ENCODE data around the gene NKRF. TPM values are rescaled to one million over a fixed set of nuclear protein-coding genes. Genes with fewer than 3 reads are reported as not detected.
"Not testable (repeated sequence)": the region's sequence is repeated elsewhere in the genome, so short reads cannot be mapped to it uniquely, and the experiment has no call there.

NKRF gene
- total and polyA plus RNA-seq, 7 donors = 3.6 to 8.1 (median 6.0) TPM

GRCh38 chrX:119640731-119641170 is 34.5 kb upstream of the NKRF start:
- no peak for ATAC-seq
- intact Hi-C loops (cut with DNase I) = no loop called here

GRCh38 chrX:119638725-119639471 is 32.7 kb upstream of the NKRF start:
- intact Hi-C loops (cut with DNase I) = no loop called here
- Histone ChIP-seq H3K4me3 (no peak overlapping the region), H3K27ac (no peak overlapping the region), H3K4me1 (no peaks in the 10 kb centered on the region), H3K36me3 (ENCODE audit: insufficient read depth in 1 of 2, low read depth in 1 of 2) (no peaks in the 10 kb centered on the region), H3K27me3 (ENCODE audit: insufficient read depth in 3 of 3, low read length in 2 of 3) (no peaks in the 10 kb centered on the region), H3K9me3 (no peaks in the 10 kb centered on the region)
- WGBS, 3 donors = 67 to 86% (median 86%) methylated on average over 9 to 10 of the region's 10 CpGs
- ATAC-seq (no peak), DNase-seq (no peak)
- no peak for TF ChIP-seq CTCF (IDR thresholded peaks at IDR 0.05)

More at GRCh38 chrX:119640731-119641170, 34.5 kb upstream of the NKRF start:
- Histone ChIP-seq H3K4me3 (no peak overlapping the region), H3K27me3 (ENCODE audit: insufficient read depth in 3 of 3, low read length in 2 of 3) (no peaks in the 10 kb centered on the region), H3K36me3 (ENCODE audit: insufficient read depth in 1 of 2, low read depth in 1 of 2) (no peaks in the 10 kb centered on the region), H3K4me1 (no peaks in the 10 kb centered on the region), H3K9me3 (no peaks in the 10 kb centered on the region), H3K27ac (no peak overlapping the region)
- WGBS, 3 donors = 60 to 66% (median 64%) methylated on average over 5 of the region's 5 CpGs
- no peak for DNase-seq
- TF ChIP-seq CTCF (IDR thresholded peaks at IDR 0.05) = no peak

- H3K9me3 ChIP-seq; H3K4me1 ChIP-seq; H3K27me3 ChIP-seq (ENCODE audit: insufficient read depth in 3 of 3, low read length in 2 of 3); H3K36me3 ChIP-seq (ENCODE audit: insufficient read depth in 1 of 2, low read depth in 1 of 2); H3K27ac ChIP-seq; DNase-seq; H3K4me3 ChIP-seq; ATAC-seq; intact Hi-C loops (cut with DNase I): not testable (repeated sequence)
- 36 to 86% (median 76%) methylated on average over 1 of the region's 1 CpG for WGBS, 3 donors
Measured at GRCh38 chrX:119637421-119637820, 31.2 kb upstream of the NKRF start.

- WGBS, 3 donors = 67 to 88% (median 80%) methylated on average over 7 to 8 of the region's 8 CpGs
- ATAC-seq = no peak
Measured at GRCh38 chrX:119636419-119636818, 30.2 kb upstream of the NKRF start.

GRCh38 chrX:119635799-119636198 is 29.6 kb upstream of the NKRF start:
- H3K36me3 ChIP-seq (ENCODE audit: insufficient read depth in 1 of 2, low read depth in 1 of 2) = no peaks in the 10 kb centered on the region
- no peak for DNase-seq
- H3K4me1 ChIP-seq = no peaks in the 10 kb centered on the region
- 83 to 95% (median 87%) methylated on average over 1 of the region's 1 CpG for WGBS, 3 donors
- no peak for TF ChIP-seq CTCF (IDR thresholded peaks at IDR 0.05)
- no peak overlapping the region for H3K4me3 ChIP-seq
- H3K9me3 ChIP-seq = no peaks in the 10 kb centered on the region
- H3K27me3 ChIP-seq (ENCODE audit: insufficient read depth in 3 of 3, low read length in 2 of 3) = no peaks in the 10 kb centered on the region
- ATAC-seq = no peak
- intact Hi-C loops (cut with DNase I) = no loop called here
- H3K27ac ChIP-seq = no peak overlapping the region

More at GRCh38 chrX:119636419-119636818, 30.2 kb upstream of the NKRF start:
- no peaks in the 10 kb centered on the region for H3K27me3 ChIP-seq (ENCODE audit: insufficient read depth in 3 of 3, low read length in 2 of 3)
- no peak for DNase-seq
- H3K36me3 ChIP-seq (ENCODE audit: insufficient read depth in 1 of 2, low read depth in 1 of 2) = no peaks in the 10 kb centered on the region
- H3K9me3 ChIP-seq = no peaks in the 10 kb centered on the region
- H3K27ac ChIP-seq = no peak overlapping the region
- no peaks in the 10 kb centered on the region for H3K4me1 ChIP-seq
- intact Hi-C loops (cut with DNase I) = no loop called here
- no peak overlapping the region for H3K4me3 ChIP-seq
- TF ChIP-seq CTCF (IDR thresholded peaks at IDR 0.05) = no peak
